Fibroblast of the aortic adventitia (primary cell): Measurements from ENCODE around the gene ABCA6. TPM values are rescaled to one million over a fixed set of nuclear protein-coding genes. Genes with fewer than 3 reads are reported as not detected.

Source experiments
- DNase-seq: peaks from one replicate; pipeline ENCODE4 v3.0.0-alpha.2; 2010; ENCODE audit warnings: low read depth
- H3K4me3 ChIP-seq: 2 replicates; pipeline ENCODE4 v1.5.1; 2011; ENCODE audit warnings: low read depth, mild to moderate bottlenecking, control low read depth, low read length, moderate library complexity
- total RNA-seq: library from RNA; depleted of rRNA; stranded (reverse); fragments of >200 nt; gene quantifications from 2 replicates; pipeline ENCODE4 v1.2.3, GENCODE V29; 2012; ENCODE audit warnings: low replicate concordance
- TF ChIP-seq, protein P1 (sequence below): IDR thresholded peaks from 2 replicates; pipeline ENCODE4 v1.5.1; 2011; ENCODE audit warnings: mild to moderate bottlenecking, low read length, control low read depth, inconsistent platforms; ENCODE audit not compliant: insufficient read depth

Gene ABCA6
- total RNA-seq, 1 donor = 192 TPM

DNA sequence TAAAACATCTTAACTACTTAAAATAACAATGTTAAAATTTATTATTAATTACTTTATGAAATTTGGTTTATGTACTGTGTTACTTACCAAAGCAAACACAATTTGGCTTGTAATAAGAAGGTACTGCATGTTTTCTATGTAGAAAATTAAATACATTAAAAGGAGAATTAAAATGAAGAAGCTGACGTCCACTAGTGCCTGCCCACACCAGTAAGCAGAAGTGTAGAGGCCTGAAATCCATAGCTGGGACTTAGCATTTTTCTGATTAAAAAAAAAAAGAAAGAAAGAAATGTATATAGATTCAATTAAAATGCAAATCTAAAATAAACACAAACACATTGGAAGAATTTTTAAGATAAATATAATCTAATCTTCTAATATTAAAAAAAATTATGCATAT, 45.2 kb downstream of the ABCA6 start:
- TF ChIP-seq, protein P1, sequence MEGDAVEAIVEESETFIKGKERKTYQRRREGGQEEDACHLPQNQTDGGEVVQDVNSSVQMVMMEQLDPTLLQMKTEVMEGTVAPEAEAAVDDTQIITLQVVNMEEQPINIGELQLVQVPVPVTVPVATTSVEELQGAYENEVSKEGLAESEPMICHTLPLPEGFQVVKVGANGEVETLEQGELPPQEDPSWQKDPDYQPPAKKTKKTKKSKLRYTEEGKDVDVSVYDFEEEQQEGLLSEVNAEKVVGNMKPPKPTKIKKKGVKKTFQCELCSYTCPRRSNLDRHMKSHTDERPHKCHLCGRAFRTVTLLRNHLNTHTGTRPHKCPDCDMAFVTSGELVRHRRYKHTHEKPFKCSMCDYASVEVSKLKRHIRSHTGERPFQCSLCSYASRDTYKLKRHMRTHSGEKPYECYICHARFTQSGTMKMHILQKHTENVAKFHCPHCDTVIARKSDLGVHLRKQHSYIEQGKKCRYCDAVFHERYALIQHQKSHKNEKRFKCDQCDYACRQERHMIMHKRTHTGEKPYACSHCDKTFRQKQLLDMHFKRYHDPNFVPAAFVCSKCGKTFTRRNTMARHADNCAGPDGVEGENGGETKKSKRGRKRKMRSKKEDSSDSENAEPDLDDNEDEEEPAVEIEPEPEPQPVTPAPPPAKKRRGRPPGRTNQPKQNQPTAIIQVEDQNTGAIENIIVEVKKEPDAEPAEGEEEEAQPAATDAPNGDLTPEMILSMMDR = no peak
- H3K4me3 ChIP-seq = no peak overlapping the region
- no peak for DNase-seq

DNA sequence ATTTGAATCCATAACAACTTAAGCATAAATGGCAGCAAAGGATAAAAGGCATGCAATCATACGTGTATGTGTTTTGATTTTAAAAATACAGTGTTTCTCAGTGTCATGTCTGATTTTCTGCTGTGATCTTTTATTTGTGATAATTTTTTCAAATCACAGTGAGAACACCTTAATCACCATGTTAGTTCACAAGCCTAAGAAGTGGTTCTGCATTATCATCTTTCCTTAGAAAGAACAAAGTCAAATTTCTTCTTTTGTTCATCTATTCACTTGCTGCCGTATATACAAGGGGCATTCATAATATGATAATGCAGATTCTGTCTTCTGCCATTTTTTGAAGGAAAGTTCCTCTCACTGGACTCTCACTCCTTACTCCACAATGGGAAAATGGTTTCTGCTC, 47.7 kb downstream of the ABCA6 start:
- TF ChIP-seq, protein P1 = no peak
- no peak for DNase-seq
- no peak overlapping the region for H3K4me3 ChIP-seq

DNA sequence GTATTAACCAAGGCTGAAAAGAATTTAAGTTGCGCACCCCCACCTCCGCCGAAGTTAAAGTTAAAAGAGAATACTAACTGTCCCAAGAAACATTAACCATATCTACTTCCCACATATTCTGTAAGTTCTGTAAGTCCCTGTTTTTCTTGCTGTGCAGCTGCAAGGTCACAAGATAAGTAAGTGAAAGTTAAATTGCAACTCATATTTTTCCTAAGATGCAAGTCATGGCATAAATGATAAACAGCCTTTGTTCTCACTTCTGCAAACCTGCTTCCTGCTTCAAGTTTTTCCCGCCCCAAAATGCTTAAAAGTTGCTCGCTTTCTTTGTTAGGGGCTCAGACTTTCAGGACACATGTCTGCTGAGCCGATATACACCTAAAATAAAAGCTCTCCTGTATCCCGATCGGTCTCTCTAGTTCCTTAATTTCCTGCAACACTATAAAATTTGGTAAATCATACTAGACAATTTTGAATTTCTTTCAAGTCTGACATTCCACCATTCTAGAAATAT, 48.4 kb downstream of the ABCA6 start:
- TF ChIP-seq, protein P1 = no peak
- H3K4me3 ChIP-seq = no peak overlapping the region
- peak; percentile 24 for DNase-seq

DNA sequence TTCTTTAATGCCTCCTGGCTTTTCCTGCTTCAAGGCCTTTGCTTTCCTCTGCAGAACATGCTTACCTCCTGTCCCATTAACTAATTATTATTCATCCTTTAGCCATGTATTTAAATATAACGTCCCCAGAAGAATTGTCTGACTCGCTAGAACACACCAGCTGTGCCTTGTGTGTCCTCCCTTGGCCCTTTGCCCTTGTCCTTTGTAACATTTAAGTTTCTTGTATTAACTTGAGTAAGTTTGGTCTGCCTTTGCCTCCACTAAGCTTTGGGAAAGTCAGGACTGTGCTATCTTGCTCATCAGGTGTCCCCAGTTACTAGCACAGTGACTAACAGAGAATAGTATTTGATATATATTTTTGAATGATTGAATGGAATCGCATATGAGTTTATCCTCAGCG, 51.3 kb downstream of the ABCA6 start:
- DNase-seq = no peak
- TF ChIP-seq, protein P1 = no peak
- no peak overlapping the region for H3K4me3 ChIP-seq

DNA sequence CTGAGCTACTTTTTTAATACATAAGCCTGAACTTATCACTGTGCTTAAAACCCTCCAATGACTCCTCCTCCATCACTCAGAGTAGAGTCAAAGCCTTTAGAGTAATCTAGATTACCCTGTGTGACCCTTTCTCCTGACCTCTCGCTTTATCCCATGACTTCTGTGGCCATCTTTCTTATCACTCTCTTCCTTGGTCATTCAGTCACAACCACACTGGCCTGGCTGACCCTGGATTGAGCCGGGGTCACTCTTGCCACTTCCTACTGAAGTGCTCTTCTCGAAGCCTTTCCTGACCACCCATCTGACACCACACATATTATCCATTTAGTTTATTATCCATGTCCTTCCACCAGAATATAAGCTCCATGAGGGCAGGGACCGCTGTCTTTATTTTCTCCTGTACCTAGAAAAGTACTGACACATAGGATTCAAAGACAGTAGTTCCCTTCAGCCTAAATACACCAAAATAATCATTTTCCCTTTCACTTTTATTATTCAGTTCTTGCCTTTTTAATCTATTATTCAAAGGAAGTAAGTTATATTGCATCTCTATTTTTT, 53.0 kb downstream of the ABCA6 start:
- H3K4me3 ChIP-seq = no peak overlapping the region
- DNase-seq = no peak
- TF ChIP-seq, protein P1 = no peak

DNA sequence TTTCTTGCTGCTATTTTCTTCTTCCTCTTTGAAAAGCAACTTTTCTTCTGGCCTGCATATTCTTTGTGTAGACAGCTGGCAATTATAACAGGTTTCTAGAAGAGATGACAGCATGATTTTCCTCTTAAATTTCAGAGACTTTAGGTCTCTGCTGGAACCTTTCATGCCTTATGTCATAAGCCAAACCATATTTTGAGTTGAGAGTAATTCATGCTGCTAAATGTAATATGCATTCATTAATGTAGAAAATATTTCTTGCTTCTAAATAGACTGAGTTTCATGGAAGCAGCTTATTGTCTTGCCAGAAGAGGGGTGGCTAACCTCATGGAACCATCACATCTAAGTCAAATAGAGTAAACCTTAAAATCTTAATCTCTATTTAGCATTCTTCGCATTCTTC, 55.1 kb downstream of the ABCA6 start:
- no peak overlapping the region for H3K4me3 ChIP-seq
- TF ChIP-seq, protein P1 = no peak
- DNase-seq = no peak

DNA sequence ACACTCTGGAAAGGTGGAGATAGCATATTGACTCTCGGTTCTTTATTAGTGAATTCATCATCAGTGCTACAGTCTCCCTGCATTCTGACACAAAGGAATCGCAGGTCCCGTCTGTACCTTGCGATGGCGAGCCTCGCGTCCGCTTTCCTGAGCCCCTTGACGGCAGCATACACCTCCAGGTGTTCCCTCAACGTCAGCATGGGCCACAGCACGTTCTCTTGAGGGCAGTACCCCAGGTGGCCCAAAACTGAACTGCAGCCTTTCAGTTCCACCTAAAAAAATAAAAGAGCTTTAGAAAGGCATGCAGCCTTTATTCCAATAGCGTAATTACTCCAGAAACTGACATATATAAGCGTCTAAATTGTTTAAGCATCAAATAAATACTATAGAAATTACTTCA, 56.8 kb downstream of the ABCA6 start:
- no peak overlapping the region for H3K4me3 ChIP-seq
- TF ChIP-seq, protein P1 = peak; percentile 45
- DNase-seq = no peak
